HG03135 (cell line): Measurements from ENCODE around the gene TTK.
"Not testable (repeated sequence)": the region's sequence is repeated elsewhere in the genome, so short reads cannot be mapped to it uniquely, and the experiment has no call there.

Experiments used
- ATAC-seq: cut with Tn5 transposase; IDR thresholded peaks from one replicate; pipeline ENCODE4 v1.9.1; 2021; ENCODE audit warnings: mild to moderate bottlenecking, moderate library complexity; ENCODE audit not compliant: unreplicated experiment

TTK gene

DNA sequence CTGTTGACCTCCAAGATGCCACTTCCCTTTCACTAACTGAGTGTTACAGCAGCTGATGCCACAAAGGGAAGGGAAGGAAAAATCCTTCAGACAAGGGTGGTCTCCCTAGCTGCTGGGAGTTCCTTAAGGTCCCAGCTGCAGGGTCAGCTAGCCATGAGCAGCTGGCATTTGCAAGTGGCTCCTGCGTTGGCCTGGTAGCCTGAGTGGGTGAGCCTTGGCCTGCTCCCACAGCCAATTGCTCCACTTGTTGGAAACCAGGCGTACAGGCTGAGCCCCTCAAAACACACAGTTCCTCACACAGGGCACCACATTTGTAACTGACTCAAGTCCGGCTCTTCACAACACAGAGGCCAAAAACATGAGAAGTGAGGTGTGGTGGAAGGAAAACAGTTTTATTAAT, 16.7 kb downstream of the TTK start:
- ATAC-seq: no peak

GRCh38 chr6:80021591-80021990, 17.1 kb downstream of the TTK start:
- ATAC-seq: no peak

- no peak for ATAC-seq
Measured at GRCh38 chr6:80022803-80023202, 18.4 kb downstream of the TTK start.

DNA sequence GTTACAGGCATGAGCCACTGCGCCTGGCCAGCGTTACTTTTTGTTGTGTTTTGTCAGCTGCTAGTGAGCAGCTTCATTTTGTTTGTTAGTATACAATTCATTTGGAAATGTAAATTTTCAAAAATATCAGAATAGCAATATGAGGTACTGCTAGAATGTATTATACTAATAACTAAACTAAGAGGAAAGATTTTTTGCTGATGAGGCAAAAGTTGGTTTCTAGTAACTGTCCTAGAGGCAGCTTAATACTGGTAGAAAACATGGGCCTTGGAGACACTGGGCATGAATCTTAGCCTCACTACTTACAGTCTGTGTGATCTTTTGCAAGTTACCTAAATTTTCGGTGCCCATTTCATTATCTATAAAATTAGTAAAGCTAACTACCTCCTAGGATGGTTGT, 24.1 kb downstream of the TTK start:
- no peak for ATAC-seq

GRCh38 chr6:80029470-80029869, 25.0 kb downstream of the TTK start:
- no peak for ATAC-seq

DNA sequence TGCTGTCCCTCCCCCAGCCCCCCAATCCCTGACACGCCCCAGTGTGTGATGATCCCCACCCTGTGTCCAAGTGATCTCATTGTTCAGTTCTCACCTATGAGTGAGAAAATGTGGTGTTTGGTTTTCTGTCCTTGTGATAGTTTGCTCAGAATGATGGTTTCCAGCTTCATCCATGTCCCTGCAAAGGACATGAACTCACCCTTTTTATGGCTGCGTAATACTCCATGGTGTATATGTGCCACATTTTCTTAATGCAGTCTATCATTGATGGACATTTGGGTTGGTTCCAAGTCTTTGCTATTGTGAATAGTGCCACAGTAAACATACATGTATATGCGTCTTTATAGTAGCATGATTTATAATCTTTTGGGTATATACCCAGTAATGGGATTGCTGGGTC, 43.8 kb downstream of the TTK start:
- ATAC-seq: not testable (repeated sequence)

DNA sequence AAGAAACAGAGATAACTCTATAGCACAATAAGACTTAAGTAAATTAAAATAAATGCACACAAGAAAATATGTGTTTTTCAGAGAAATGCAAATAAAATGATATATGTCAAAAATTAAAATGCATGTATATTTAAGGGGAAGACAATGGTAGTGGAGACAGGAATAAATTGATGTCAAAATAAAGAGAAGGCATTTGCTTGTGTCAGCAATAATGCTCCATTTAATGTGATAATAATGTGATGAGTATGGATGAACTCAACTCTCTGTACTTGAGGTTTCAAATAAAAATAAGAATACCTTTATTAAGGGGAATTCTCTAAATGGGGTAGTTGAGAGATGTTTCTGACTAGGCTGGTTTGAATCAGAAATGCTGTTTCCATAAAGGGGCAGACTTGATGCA, 56.3 kb downstream of the TTK start:
- ATAC-seq: no peak

- not testable (repeated sequence) for ATAC-seq
Measured at GRCh38 chr6:80068146-80068545, 63.7 kb downstream of the TTK start.

DNA sequence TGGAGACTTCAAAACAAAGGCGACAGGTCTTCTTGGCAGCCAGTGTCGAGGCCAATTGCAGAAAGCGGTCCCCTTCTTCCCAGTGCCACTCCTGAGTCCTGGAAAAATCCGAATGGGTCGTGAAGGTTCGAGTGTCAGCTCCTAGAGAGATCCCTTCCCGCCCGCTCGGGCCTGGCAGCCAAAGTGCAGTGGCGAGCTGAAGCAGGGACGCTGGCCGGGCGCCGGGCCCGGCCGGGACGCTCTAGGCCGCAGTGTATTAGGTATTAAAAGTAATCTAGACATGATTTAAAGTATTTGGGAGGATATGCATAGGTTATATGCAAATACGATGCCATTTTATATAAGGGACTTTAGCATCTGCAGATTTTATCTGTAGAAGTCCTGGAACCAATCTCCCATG, 66.0 kb downstream of the TTK start:
- ATAC-seq: not testable (repeated sequence)

DNA sequence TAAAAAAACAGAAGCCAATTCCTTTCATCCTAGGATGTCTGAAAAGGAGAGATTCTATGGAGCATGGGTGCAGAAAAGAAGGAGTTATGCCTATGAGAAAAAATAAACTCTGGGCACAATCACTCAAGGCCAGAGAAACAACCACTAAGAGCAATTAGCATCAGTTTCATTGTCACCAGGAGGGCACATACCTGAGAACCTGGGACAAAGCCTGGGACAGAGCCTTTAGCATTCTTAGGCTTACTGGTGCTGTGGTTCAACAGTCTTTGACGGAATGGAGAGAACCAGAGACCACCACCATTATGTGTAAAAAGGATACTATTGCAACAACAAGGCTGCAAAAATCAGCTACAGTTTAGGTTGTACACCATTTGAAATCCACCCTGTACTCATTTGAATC, 72.6 kb downstream of the TTK start:
- no peak for ATAC-seq

GRCh38 chr6:80088637-80089036, 84.2 kb downstream of the TTK start:
- ATAC-seq: no peak

GRCh38 chr6:80091506-80091905, 87.1 kb downstream of the TTK start:
- ATAC-seq: no peak
